Measurements from ENCODE around the gene GRM5.

The GRM5 gene

GRCh38 chr11:88827018-88827676 is 238.6 kb downstream of the GRM5 start:
- DNase-seq = no peak

- DNase-seq = no peak
Observed at GRCh38 chr11:88819616-88820015, 246.2 kb downstream of the GRM5 start.

- DNase-seq = no peak
Observed at GRCh38 chr11:88818978-88819377, 246.8 kb downstream of the GRM5 start.

GRCh38 chr11:88815505-88815904 is 250.3 kb downstream of the GRM5 start:
- DNase-seq = no peak

GRCh38 chr11:88814076-88814475 is 251.7 kb downstream of the GRM5 start:
- DNase-seq = no peak

- DNase-seq = no peak
Observed at GRCh38 chr11:88813233-88813915, 252.4 kb downstream of the GRM5 start.

- DNase-seq = no peak
Observed at GRCh38 chr11:88810420-88811097, 255.2 kb downstream of the GRM5 start.

GRCh38 chr11:88809126-88809525 is 256.7 kb downstream of the GRM5 start:
- DNase-seq = no peak

- no peak for DNase-seq
Observed at GRCh38 chr11:88807349-88807748, 258.4 kb downstream of the GRM5 start.

- no peak for DNase-seq
Observed at GRCh38 chr11:88806410-88806809, 259.4 kb downstream of the GRM5 start.

- DNase-seq = no peak
Observed at GRCh38 chr11:88801484-88802123, 264.2 kb downstream of the GRM5 start.

GRCh38 chr11:88799771-88800500 is 265.8 kb downstream of the GRM5 start:
- DNase-seq = no peak

GRCh38 chr11:88790182-88790581 is 275.6 kb downstream of the GRM5 start:
- no peak for DNase-seq

- no peak for DNase-seq
Observed at GRCh38 chr11:88779577-88779976, 286.2 kb downstream of the GRM5 start.

- no peak for DNase-seq
Observed at GRCh38 chr11:88770475-88771079, 295.2 kb downstream of the GRM5 start.

- DNase-seq = no peak
Observed at GRCh38 chr11:88744140-88744539, 321.6 kb downstream of the GRM5 start.

- no peak for DNase-seq
Observed at GRCh38 chr11:88739524-88739923, 326.3 kb downstream of the GRM5 start.

GRCh38 chr11:88709567-88709966 is 356.2 kb downstream of the GRM5 start:
- DNase-seq = no peak

GRCh38 chr11:88704485-88704884 is 361.3 kb downstream of the GRM5 start:
- DNase-seq = no peak

- DNase-seq = no peak
Observed at GRCh38 chr11:88701816-88702215, 364.0 kb downstream of the GRM5 start.

- no peak for DNase-seq
Observed at GRCh38 chr11:88697139-88697538, 368.6 kb downstream of the GRM5 start.

- no peak for DNase-seq
Observed at GRCh38 chr11:88695689-88696414, 369.9 kb downstream of the GRM5 start.
